HG03095 (cell line): Measurements from ENCODE around the gene RPS6KA3.

Experiments
- ATAC-seq: cut with Tn5 transposase; IDR thresholded peaks from one replicate; pipeline ENCODE4 v1.9.1; 2021; ENCODE audit warnings: moderate library complexity; ENCODE audit not compliant: unreplicated experiment

Gene RPS6KA3

DNA sequence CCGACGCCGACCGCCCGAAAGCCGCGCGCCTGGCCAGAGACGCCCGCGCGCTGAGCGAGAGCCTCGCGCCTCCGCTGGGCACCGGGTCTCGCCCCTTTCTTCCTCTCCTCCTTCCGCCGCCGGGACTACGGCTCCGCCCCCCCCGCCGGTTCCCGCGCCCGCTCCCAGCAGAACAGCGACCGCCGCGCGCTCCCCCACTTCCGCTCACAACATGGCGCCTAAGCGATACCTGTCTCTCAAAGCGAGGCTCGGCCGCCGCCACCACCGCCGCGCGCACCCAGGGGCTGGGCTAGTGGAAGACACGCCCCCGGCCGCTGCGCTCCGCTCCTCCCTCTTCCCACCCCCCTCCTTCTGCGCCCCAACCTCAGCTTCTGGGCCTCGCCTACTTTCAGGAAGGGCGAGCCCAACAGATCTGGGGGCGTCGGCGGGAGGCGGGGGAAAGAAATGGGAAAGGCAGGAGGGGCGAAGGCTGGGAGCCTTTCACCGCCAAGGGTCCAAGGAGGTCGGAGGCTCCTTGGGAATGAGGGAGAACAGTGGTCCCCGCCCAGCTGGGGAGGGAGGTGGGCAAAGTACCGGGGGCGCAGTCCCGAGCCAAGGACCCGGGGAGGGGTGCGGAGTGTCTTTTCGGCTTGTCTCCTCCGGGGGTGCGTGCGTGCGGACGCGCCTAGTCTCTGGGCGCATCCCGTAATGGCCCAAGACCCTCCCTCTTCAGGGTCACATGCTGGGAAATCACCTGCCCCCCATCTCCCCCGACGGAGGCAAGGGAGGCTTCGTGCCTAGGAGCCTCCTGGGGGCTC lies at the start of gene RPS6KA3:
TSS of gene RPS6KA3 (minus strand) at position 100 of the 797 bp plus-strand sequence. CDS start 277 bp downstream, outside the sequence.
- ATAC-seq = peak; percentile 74

DNA sequence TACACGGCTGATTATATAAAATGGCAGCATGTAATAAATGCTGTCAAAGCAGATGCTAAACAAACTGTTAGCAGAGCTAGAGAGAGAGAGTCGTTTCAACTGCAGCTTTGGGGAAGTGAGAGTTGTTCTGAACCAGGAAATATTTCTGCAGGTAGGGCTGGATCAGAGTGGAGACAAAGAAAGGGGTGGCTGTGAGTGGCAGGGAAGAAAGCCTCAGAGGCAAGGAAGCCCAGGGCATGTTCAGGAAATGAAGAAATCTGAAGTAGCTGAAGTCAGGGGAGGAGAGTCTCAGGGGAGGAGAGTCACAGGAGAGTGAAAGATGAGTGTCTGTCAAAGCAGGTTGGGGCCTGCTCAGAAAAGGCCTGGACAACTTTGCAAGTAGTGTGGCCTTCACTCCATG lies 48.4 kb upstream of the RPS6KA3 start:
- ATAC-seq = peak; percentile 86

DNA sequence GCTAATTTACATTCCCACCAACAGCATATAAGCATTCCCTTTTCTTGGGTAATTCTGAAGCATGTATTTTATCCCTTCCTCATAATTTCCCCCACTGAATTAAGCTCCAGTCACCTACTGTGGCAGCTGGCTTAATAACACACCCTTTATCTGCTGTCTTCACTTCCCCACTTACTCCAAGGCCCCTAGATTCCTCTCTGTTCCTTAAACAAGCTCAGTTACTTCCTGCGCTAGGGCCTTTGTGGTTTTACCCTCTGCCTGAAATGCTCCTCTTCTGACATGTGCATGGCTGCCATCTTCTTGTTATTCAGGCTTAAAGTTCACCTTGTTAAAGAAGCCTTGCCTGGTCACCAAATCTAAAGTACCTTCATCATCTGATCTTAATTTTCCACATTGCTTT lies 47.2 kb upstream of the RPS6KA3 start:
- ATAC-seq = no peak

DNA sequence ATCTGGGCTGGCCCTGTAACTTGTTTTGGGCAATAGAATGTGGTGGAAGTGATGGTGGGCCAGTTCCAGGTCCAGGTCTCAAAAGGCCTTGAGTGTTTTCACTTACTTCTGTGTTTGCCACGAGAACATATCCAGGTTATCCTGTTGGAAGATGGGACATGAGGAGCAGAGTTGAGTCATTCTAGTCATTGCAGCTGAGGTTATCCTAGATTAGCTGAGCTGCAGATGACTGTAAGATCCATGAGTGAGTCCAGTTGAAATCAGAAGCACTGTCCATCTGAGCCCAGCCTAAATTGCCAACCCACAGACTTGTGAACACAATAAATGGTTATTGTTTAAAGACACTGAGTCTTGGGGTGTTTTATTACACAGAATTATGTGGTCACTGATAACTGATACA lies 45.3 kb upstream of the RPS6KA3 start:
- no peak for ATAC-seq

DNA sequence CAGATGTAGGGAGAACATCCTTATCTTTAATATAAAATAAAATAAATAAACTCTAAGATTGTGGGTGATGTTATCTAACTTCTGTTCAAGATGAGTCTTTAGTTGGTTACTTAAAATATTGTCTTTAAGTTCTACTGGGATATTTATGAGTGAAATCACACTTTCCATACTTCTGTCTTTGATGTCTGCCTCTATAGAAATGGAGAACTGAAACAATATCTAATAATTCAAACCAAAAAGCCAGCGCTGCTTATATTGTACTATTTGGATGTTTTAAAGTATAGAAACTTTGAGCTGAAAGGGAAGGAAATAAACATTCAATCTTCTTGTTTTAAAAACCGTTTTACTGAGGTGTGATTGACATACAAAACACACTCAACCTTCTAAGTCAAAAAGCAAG lies 44.8 kb upstream of the RPS6KA3 start:
- no peak for ATAC-seq

DNA sequence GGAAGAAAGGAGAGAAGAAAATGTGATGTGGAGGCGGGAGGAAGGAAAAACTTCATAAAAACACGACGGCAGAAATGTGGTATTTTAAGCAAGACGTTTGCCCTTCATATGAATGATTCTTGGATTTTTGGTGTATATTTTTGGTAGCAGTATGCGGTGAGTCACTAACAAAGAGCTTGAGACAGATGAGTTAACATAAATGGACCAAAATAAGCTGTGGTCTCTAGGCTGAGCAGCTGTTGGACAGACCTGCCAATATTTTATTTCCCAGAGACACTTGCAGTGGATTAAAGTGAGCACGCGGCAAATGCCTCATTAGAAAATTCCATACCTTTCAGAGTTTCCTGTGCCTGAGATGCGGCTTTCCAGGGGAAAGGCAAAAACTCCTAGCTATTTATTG lies 43.1 kb upstream of the RPS6KA3 start:
- ATAC-seq = no peak

DNA sequence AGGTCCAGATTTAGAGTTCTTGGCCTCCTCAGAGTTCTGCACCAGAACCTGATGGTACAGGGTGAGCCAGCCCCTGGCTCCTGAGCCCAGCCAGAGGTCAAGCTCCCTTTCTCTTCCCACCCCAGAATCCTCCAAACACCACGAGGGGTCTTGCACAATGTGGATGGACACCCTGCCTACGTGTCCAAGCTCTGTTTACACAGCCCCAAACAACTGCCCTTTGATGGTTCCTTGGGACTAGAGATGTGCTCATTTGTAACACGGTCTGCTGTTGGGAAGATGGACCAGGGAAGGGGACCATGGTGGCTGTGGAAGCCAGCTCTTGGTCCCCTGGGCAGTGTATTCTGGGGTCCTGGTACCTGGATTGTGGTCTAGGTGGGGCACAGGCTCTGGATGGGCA lies 40.0 kb upstream of the RPS6KA3 start:
- no peak for ATAC-seq

DNA sequence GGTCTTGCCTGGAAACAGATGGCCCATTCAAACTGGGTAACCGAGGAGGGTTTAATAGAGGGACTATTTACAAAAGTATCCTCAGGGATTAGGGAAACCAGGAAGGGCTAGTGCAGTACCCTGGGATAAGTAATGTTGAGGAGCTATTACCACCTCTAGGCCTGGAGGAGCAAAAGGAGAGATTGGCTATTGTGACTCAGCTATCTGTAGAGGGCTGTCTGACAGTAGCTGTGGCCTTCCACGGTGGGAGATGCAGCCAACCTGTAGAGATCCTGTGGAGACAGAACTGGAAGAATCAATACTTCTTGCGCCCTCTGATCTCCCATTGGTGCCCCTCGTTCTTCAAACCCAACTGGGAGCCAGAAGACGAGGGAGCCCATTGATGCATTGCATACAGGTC lies 34.1 kb upstream of the RPS6KA3 start:
- no peak for ATAC-seq

DNA sequence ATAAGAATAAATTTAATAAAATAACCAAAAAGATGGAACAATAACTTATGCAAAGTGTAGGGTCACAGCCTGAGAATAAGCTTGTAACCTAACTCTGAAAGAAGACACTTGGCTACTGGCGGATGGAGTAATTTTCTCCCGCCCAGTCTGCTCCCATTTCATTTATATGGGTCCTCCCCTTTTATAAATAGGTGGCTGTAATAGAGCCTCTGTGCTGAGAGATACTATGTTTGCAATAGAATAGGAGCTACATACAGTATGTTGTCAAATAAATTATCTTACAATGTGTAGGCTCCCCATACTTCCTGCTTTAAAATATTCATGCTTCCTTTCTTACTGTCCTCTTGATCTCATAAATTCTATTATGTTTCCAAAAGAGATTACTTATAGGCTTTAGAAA lies 28.2 kb upstream of the RPS6KA3 start:
- no peak for ATAC-seq

DNA sequence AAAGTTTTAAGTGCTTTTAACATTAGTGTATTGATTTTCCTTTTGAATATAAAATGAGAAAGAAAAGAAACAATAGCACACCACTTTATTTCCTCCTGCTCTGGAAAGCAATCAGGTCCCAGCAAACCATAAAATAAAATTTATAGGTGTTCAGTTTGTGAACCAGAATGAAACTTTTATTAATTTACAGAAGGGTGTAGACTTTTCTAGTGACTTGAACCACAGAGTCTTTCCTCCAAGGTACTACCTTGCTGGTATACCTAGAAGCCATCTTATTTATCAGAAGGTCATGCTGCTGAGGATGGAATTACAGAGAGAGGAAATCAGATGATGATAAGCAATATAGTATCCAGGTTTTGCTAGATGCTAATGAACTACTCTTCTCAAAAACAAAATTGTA lies 27.6 kb upstream of the RPS6KA3 start:
- no peak for ATAC-seq

DNA sequence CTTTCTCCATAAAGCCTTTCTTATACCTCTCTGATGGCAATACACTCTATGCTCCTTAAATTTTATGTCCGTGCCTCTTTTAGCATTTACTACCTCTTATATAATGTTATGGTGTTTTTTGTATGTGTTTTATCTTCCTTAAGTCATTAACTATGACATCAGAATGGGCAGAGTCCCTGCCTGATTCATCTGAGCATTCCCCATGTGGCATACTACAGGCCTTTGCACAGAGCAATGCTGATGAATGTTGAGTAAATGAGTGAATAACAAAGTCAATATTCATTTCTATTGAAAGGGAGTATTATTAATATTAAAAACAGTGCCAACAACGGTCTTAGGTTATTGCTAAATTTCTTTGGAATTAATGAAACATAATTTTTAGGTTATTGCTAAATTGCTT lies 18.8 kb upstream of the RPS6KA3 start:
- no peak for ATAC-seq

DNA sequence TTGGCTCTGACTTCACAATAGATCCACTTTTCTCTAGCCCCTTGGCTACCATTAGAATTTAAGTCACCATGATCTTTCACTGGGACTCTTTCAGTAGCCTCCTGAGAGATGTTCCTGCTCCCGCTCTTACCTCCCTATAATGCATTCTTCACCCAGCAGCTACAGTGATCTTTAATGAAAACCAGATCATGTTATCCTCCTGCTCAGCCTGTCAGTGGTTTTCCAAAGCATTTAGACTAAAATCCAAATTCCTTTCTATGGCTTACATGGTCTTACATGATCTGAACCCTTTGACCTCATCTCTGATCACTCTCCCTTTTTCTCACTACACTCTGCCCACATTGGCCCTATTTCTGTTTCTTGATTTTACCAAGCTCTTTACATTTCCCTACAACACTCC lies 18.3 kb upstream of the RPS6KA3 start:
- no peak for ATAC-seq

DNA sequence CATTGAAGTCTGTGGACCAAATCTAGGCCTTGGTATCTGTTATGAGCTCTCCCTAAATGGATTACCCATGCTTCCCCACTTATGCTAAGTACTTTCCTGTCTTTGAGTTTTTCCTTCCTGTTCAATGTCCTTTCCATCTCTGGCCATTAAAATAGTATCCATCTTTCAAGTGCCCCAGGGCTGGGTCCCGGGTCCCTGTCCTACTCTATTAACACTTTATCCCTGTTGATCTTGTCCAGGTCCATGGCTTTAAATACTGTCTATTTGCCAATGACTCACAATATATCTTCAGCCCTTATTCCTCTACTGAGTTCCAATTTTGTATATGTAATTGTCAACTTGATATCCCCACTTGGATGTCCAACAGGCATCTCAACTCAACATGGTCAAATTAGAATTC lies 17.7 kb upstream of the RPS6KA3 start:
- no peak for ATAC-seq

DNA sequence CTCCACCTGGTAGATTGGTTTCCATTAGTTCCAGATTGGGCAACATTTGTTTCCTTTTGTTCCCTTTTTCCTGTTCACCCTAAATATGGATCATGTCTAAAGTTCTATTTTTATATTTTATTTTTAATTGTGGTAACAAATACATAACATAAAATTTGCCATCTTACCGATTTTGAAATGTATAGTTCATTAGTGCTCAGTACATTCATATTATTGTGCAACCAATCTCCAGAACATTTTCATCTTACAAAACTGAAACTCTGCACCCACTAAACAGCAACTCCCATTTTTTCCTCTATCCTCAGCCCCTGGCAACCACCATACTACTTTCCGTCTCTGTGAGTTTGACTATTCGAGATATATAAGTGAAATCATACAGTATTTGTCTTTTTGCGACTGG lies 14.2 kb upstream of the RPS6KA3 start:
- no peak for ATAC-seq

DNA sequence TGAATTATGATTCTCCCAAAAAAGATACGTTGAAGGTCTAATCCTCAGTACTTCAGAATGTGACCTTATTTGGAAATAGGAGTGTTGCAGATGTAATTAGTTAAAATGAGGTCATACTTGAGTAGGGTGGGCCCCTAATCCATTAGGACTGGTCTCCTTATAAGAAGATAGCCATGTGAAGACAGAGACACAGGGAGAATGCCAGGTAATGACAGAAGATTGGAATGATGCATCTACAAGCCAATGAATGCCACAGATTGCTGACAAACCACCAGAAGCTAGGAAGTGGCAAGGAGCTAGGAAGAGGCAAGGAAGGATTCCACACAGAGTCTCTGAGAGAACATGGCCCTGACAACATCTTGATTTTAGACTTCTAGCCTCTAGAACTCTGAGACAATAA lies 7.4 kb upstream of the RPS6KA3 start:
- ATAC-seq = no peak

DNA sequence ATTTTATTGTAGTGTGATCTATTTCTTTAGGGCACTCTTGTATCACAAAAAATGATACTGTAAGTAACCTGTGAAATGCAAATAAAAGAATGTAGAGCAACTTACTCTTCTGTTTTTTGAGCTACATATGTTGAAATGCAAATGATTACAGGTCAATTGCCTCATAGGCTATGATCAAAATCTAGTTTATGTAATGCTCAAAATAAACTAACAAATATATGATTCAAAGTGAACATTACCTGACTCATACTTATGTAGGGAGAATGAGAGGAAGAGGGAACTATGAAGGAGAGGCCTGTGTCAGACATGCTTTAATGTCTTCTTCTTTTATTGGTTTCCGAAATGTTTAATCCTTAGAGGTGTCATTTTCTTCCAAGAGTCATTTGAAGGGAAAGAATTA lies 5.0 kb upstream of the RPS6KA3 start:
- ATAC-seq = no peak

DNA sequence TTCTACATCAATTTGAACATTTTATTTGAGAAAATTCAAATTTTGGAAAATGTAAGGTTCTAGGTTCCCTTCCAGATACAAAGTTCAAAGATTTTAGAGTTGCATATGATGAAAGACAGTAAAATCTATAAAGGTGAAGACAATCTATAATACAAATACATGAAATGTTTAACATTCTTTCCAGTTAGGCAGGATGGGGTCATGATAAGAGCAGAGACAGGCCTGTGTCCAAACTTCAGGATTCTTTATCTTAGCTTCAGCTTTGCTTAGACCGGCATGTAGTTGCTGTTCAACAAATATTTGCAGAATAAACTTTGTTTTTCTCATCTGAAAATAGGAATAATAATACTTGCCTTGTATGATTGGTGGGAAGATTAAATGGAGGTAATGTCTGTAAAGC lies 4.5 kb upstream of the RPS6KA3 start:
- no peak for ATAC-seq

DNA sequence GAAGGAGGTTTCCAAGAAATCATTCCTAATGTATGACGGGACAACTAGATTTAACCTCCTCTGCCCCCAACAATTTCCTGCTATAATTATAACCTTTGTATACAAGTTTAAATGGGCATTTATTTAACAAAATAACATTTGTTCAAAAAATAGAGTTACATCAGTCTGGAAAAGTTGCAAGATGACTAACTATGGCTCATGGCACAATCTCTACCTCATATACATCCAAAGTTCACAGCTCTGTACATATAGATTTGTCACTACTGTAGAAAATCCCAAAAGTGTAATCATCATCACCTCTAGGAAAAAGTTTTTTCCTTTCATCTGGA lies 3.8 kb upstream of the RPS6KA3 start:
- no peak for ATAC-seq

DNA sequence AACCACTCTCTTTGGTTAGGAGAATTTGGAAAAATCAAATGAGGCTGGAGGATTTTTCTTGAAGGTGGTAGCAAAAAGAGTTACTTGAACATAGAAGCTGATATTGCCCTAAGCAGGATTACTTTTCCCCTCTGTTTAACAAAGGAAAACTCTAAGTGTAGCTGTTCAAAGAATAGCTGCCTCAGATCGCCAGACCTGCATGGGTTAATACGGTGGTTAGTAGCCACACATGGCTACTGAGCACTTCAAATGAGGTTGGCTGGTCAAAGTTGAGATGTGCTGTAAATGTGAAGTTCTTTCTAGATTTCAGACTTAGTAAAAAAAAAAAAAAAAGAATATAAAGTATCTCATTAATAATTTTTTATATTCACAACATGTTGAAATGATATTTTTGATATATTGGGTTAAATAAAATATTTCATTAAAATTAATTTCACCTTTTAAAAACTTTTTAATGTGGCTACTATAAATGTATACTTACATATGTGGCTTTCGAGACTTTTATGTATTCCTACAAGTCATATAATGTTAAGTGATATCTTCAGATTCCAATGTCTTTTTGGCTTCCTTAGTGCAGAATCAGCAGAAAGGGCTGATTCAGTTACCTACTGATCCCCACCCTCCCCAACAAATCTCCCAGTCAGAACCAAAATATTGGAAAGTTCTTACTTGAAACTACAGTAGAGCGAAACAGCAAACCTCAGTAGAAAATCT lies 3.3 kb upstream of the RPS6KA3 start:
- ATAC-seq = no peak

DNA sequence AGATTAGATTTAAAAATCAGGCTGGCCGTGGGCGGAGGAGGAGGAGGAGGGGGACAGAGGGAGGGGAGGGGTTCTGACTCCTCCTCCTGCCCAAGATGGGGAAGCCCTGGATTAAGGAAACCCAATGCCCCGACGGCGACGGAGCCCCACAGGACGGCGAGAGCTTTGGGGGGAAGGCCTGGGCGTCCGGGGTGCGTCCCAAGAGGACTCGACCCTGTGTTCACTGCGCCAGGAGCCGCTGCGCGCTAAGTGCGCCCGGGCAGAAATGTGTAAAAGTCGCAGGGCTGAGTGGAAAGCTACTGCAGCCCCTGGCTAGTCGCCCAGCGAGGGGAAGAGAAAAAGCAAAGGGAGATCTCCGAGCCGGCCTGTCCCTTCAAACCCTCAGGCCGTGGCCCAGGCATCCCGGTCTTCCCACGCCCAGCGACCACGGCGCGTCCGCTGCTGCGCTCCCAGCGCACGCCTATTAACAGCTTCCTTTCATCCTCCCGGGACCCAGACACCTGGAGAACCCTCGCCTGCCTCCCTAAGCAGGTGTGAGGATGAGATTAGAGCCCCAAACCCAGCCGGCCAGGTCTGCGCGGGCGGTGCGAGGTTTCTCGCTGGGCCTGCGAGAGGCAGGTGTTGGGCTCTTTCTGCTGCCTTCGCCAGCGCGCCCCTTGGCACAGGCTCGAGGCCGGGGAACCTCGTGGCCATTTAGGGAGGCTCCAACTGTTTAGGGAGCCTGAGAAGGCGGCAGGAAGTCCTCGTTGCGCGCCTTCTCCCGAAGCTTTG lies 1.4 kb upstream of the RPS6KA3 start:
- no peak for ATAC-seq

DNA sequence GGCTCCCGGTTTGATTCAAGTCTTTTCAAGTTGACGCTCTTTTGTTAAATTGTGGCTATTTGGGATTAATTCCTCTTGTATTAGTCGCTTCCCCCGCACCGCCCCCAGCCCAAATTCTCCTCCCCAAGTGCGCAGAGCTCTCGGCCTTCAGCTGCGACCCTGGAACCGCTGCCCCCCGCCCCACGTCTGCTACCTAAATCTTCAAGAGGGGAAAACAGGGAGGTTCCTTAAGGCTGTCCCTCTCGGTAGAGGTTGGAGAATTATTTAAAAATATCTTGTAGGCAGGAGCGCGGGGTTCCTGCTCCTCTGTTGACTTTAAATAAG lies 860 bp upstream of the RPS6KA3 start:
- no peak for ATAC-seq
